ENCODE measurements around the gene CLCN1.

GRCh38 chr7:143354965-143355364, 39.1 kb downstream of the CLCN1 start:
- TF ChIP-seq CTCF (IDR thresholded peaks at IDR 0.05; ENCODE audit: insufficient read depth, low read length) = no peak
- TF ChIP-seq POLR2AphosphoS5 (IDR thresholded peaks at IDR 0.05; ENCODE audit: low read depth) = no peak
- TF ChIP-seq REST (IDR thresholded peaks at IDR 0.05; ENCODE audit: insufficient replicate concordance, low read depth) = no peak
- TF ChIP-seq GABPA (IDR thresholded peaks at IDR 0.05; ENCODE audit: low read depth) = no peak
- TF ChIP-seq SPI1 (IDR thresholded peaks at IDR 0.05; ENCODE audit: borderline replicate concordance, low read depth) = no peak

Measured in HL-60 (cell line).